Adipocyte (in vitro differentiated cells): ENCODE measurements around the gene PRKAG1.
A peak's percentile ranks its signal among the peaks of the same experiment; 100 is the strongest.

ENCODE experiments used
- DNase-seq: peaks from one replicate; pipeline ENCODE4 v3.0.0-alpha.2; 2015; ENCODE audit warnings: low read depth
- H3K27me3 ChIP-seq: replicated peaks from 2 replicates; pipeline ENCODE4 v1.7.0; 2013; ENCODE audit warnings: mild to moderate bottlenecking, low read length, moderate library complexity; ENCODE audit not compliant: control insufficient read depth, insufficient read depth
- H3K36me3 ChIP-seq: 2 replicates; pipeline ENCODE4 v1.7.0; 2013; ENCODE audit warnings: low read length, mild to moderate bottlenecking, moderate library complexity; ENCODE audit not compliant: control insufficient read depth, insufficient read depth, severe bottlenecking
- H3K4me1 ChIP-seq: 2 replicates; pipeline ENCODE4 v1.7.0; 2013; ENCODE audit warnings: mild to moderate bottlenecking, low read length, moderate library complexity; ENCODE audit not compliant: control insufficient read depth, insufficient read depth
- H3K4me3 ChIP-seq: 2 replicates; pipeline ENCODE4 v1.7.0; 2013; ENCODE audit warnings: mild to moderate bottlenecking, low read length, moderate library complexity
- H3K9ac ChIP-seq: 2 replicates; pipeline ENCODE4 v1.7.0; 2013; ENCODE audit warnings: mild to moderate bottlenecking, low read length, moderate library complexity
- H3K9me3 ChIP-seq: 2 replicates; pipeline ENCODE4 v1.7.0; 2013; ENCODE audit warnings: mild to moderate bottlenecking, low read length, moderate library complexity; ENCODE audit not compliant: control insufficient read depth

Gene PRKAG1

GRCh38 chr12:49019120-49019430 is 499 bp upstream of the PRKAG1 start:
- no peak for DNase-seq
- Histone ChIP-seq H3K4me1 (peaks cover 36% of the 10 kb centered on the region), H3K36me3 (peaks cover 34% of the 10 kb centered on the region), H3K4me3 (peak overlapping the region; percentile 97), H3K9ac (peak overlapping the region; percentile 100), H3K27me3 (no peaks in the 10 kb centered on the region), H3K9me3 (no peaks in the 10 kb centered on the region)

- Histone ChIP-seq H3K9me3 (no peaks in the 10 kb centered on the region), H3K4me1 (peaks cover 36% of the 10 kb centered on the region), H3K36me3 (peaks cover 27% of the 10 kb centered on the region), H3K9ac (peak overlapping the region; percentile 100), H3K4me3 (peak overlapping the region; percentile 97), H3K27me3 (no peaks in the 10 kb centered on the region)
- no peak for DNase-seq
Observed at GRCh38 chr12:49017891-49018260, 700 bp downstream of the PRKAG1 start.

DNA sequence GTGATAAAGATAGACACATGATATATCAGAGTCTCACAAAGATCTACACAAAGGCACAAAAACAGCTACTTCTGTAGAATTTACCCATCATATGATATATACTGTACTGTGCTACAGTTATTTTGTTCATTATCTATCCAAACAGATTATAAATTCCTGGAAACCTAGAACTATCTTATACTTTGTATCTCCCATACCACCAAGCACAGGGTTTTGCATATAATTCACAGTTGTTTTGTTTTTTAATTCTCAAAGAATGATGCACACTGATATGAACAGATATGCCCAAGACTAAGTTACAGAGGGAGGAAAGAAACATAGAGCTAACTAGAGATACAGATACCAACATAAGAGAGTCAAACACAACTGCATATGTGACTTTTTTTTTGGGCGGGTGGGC is 3.4 kb downstream of the PRKAG1 start:
- Histone ChIP-seq H3K4me3 (no peak overlapping the region), H3K27me3 (no peaks in the 10 kb centered on the region), H3K9ac (no peak overlapping the region), H3K4me1 (peaks cover 36% of the 10 kb centered on the region), H3K36me3 (peaks cover 29% of the 10 kb centered on the region), H3K9me3 (no peaks in the 10 kb centered on the region)
- DNase-seq: no peak

DNA sequence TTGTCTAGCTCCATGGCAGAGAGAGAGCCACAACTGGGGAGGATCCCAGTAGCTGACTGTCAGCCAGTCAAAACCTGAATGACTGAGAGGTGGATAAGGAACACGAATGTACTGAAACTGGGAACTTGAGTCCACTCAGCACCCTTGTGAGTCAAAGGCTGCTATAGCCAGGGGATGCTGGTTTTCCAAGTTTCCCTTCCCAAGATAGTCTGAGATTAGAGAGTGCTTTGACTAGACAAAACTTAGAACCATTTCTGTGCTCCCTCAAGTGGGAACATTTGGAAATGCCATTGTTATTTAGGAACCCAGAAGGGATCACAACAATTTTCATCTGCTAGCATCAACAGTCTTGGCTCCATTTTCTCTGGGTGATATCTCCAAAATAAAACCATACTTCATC is 4.0 kb downstream of the PRKAG1 start:
- H3K9me3 ChIP-seq: no peaks in the 10 kb centered on the region
- no peaks in the 10 kb centered on the region for H3K27me3 ChIP-seq
- no peak overlapping the region for H3K4me3 ChIP-seq
- no peak overlapping the region for H3K9ac ChIP-seq
- DNase-seq: peak; percentile 57
- peaks cover 33% of the 10 kb centered on the region for H3K4me1 ChIP-seq
- peaks cover 34% of the 10 kb centered on the region for H3K36me3 ChIP-seq

GRCh38 chr12:49013428-49013827 is 5.1 kb downstream of the PRKAG1 start:
- DNase-seq: no peak
- no peaks in the 10 kb centered on the region for H3K9me3 ChIP-seq
- no peaks in the 10 kb centered on the region for H3K27me3 ChIP-seq
- no peak overlapping the region for H3K9ac ChIP-seq
- H3K36me3 ChIP-seq: peaks cover 42% of the 10 kb centered on the region
- H3K4me3 ChIP-seq: no peak overlapping the region
- peaks cover 30% of the 10 kb centered on the region for H3K4me1 ChIP-seq

- Histone ChIP-seq H3K9me3 (no peaks in the 10 kb centered on the region), H3K4me3 (no peak overlapping the region), H3K4me1 (peaks cover 27% of the 10 kb centered on the region), H3K27me3 (no peaks in the 10 kb centered on the region), H3K9ac (no peak overlapping the region), H3K36me3 (peaks cover 45% of the 10 kb centered on the region)
- DNase-seq: no peak
Observed at GRCh38 chr12:49012739-49013138, 5.8 kb downstream of the PRKAG1 start.

DNA sequence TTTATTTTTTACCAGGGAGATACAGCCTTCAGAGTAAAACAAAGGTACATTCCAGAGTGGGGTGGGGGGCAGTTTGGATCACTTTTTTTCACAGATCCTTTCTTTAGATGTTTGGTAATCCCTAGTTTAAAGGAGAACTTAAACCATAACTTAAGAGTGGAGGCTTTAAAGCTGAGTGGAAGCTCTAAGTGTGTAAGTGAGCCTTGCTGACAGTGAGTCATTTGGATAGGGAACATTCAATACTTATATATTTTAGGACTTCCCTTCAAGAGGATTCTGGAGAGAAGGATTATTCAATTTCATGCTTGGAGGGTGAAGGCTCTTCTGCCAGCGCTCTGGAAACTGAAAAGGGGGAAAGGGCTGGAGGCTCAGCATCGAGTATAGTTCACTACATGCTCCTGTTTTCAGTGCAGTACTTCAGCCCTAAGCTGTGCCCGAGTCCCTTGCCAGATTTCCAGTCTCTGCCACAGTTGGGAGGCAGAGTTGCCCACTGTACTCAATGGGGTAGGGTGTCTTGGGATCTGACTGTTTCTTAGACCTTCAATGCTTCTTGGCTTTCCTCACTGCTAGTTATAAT is 8.4 kb downstream of the PRKAG1 start:
- H3K9ac ChIP-seq: no peak overlapping the region
- peak; percentile 39 for DNase-seq
- peaks cover 7% of the 10 kb centered on the region for H3K4me1 ChIP-seq
- no peaks in the 10 kb centered on the region for H3K9me3 ChIP-seq
- H3K36me3 ChIP-seq: peaks cover 55% of the 10 kb centered on the region
- H3K4me3 ChIP-seq: no peak overlapping the region
- H3K27me3 ChIP-seq: no peaks in the 10 kb centered on the region

- H3K4me3 ChIP-seq: no peak overlapping the region
- DNase-seq: no peak
- H3K36me3 ChIP-seq: peaks cover 67% of the 10 kb centered on the region
- H3K27me3 ChIP-seq: no peaks in the 10 kb centered on the region
- no peaks in the 10 kb centered on the region for H3K9me3 ChIP-seq
- H3K4me1 ChIP-seq: no peaks in the 10 kb centered on the region
- no peak overlapping the region for H3K9ac ChIP-seq
Observed at GRCh38 chr12:49008943-49009342, 9.6 kb downstream of the PRKAG1 start.

DNA sequence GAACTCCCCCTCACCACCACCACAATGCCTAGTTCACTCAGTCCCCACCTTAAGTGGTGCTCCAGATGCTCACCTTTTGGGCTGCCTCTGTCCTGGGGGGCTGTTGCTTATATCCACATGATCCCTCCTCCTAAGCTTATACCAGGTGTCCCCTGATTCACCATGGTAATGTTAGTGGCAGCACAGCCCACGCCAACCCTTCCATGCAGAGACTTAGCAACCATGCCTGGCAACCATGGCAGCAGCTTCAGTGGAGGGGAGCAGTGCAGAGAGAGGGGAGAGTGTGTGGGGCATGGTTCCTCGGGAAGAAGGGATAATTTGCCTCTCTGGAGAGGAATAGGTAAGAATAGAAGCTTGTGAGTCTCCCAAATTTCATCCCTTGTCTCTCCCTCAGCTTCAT is 18.2 kb downstream of the PRKAG1 start:
- DNase-seq: no peak
- H3K4me3 ChIP-seq: no peak overlapping the region
- peaks cover 18% of the 10 kb centered on the region for H3K4me1 ChIP-seq
- no peak overlapping the region for H3K9ac ChIP-seq
- H3K36me3 ChIP-seq: peaks cover 49% of the 10 kb centered on the region
- no peaks in the 10 kb centered on the region for H3K9me3 ChIP-seq
- no peaks in the 10 kb centered on the region for H3K27me3 ChIP-seq

- DNase-seq: peak; percentile 42
- peaks cover 41% of the 10 kb centered on the region for H3K36me3 ChIP-seq
- peak within 1 kb of the TSS; percentile 68 for H3K4me3 ChIP-seq
- H3K9me3 ChIP-seq: no peaks in the 10 kb centered on the region
- H3K4me1 ChIP-seq: peaks cover 18% of the 10 kb centered on the region
- peaks cover 4% of the 10 kb centered on the region for H3K27me3 ChIP-seq
- H3K9ac ChIP-seq: peak within 1 kb of the TSS; percentile 20
Observed at GRCh38 chr12:48999371-49000131, 19.0 kb downstream of the PRKAG1 start, which contains the start of gene DDN. TSS of gene DDN (minus strand) at chr12:48999375. CDS start at chr12:48999287, 88 bp downstream.

DNA sequence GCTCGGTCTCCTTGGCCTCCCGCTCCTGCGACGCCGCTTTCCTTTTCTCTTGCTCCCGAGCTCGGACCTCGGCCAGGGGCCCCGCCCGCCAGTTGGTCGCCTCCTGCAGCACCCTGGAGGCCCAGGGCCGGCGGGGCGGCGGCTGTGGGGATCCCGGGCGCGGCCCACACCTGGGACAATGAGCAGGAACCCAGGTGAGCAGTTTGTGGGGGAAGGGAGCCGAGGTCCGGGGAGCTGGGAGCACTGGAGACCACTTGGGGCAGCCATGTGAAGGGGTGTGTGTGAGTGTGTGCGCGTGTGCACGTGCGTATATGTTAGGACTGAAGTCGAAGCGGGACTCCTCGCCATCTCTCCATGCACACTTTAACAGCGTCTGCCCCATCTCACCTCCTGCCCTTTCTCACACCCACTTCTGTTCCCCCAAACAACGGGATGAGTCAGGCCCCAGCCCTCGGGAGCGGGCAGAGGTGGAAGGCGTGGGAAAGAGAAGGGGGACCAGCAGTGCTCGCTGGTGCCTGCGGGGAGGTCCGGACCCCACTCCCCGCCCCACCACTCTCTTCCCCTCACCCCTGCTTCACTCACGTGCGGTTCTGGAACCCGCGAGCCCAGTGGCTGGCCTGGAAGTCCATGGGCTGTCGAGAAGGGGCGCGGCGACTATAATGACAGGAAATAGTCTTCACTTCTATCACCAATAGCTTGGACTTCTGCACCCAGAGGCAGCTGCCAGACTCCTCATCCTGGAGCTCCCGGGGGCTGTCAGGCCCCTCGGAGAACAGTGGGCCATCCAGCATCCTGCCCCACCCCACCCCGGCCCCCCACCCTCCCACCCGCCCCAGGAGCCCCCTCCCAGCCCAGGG is 19.9 kb downstream of the PRKAG1 start:
- H3K9me3 ChIP-seq: no peaks in the 10 kb centered on the region
- H3K27me3 ChIP-seq: peaks cover 12% of the 10 kb centered on the region
- peak overlapping the region; percentile 68 for H3K4me3 ChIP-seq
- DNase-seq: peak; percentile 37
- peaks cover 32% of the 10 kb centered on the region for H3K36me3 ChIP-seq
- H3K4me1 ChIP-seq: peaks cover 18% of the 10 kb centered on the region
- no peak overlapping the region for H3K9ac ChIP-seq
